Measurements from ENCODE around the gene MAGI3.
"Not testable (repeated sequence)": the region's sequence is repeated elsewhere in the genome, so short reads cannot be mapped to it uniquely, and the experiment has no call there.

The MAGI3 gene

DNA sequence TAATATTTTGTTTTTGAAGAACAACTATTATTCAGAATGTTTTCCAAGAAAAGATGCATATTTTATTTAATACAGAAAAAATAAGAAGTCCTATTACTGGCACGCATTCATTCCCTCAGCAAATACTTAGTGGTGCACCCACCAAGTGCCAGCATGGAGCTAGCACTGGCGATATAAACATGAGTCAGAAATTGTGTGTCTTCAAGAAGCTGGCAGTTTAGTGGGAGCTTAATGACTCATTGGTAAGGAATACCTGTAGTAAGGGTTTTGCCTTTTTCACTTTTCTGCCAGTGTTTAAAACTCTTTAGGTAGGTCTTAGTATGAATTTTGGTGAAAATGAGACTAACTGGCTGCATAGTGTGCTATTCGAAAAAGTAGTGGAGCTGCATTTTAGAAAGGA, 6.3 kb downstream of the MAGI3 start:
- DNase-seq (ENCODE audit: low read depth in 1 of 2, low spot score in 1 of 2) = no peak

DNA sequence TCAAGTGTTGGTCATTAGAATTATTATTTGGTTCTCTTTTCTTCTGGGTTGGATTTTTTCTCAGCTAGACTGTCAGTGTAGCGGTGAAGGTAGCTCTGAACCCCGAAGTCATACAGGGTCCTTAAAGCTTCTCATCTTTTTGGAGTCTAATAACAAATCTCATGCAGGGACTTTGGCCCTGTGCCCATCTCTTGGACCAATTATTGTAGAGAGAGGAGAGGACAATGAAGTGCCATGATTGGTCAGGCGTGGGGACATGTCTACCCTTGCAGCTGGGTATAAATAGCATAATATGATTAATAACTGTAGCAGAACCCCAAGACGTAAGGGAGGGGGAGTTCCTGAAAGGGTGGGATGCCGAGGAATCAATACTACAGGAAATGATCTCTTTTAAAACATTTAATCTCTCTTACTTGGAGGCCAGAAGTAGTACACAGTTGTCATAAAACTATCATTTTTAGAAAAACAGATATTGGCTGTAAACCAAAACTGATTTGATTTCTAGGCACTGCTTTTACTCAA, 8.8 kb downstream of the MAGI3 start:
- no peak for DNase-seq (ENCODE audit: low read depth in 1 of 2, low spot score in 1 of 2)

DNA sequence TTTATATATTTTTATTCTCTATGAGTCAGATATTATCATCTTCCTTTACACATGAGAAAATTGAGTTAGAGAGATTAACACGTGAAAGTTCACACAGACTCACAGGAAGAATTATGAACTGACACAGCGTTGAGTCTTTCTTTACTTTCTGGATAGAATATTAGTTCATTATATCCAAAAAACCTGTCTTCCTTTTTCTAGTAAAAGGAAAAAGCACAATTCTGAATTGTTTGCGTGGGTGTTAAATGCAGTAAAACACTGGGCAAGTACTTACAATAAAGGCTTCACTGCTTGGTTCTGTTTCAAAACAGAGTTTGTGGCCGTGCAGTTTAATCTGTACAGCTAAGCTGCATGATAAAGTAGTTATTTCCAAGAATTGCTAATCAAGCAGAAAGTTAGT, 10.8 kb downstream of the MAGI3 start:
- no peak for DNase-seq (ENCODE audit: low read depth in 1 of 2, low spot score in 1 of 2)

DNA sequence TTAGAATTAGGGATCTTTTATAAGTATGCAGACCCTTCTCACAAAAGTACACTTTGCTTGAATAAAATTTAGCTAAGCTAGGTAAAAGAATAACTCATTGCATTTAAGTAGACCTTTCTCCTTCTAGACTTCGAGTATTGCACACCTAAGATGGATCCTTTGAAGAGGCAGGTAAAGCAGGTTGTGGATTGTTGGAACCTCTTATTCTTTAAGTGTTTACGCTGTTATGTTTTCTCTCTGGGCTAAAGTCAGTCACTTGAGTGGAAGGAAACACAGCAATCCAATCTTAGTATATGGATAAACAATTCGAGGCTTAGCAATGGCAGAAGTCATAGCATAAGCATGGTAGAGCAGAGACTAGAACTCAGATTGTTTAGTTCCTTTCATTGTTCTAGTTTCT, 11.4 kb downstream of the MAGI3 start:
- DNase-seq (ENCODE audit: low read depth in 1 of 2, low spot score in 1 of 2) = no peak

DNA sequence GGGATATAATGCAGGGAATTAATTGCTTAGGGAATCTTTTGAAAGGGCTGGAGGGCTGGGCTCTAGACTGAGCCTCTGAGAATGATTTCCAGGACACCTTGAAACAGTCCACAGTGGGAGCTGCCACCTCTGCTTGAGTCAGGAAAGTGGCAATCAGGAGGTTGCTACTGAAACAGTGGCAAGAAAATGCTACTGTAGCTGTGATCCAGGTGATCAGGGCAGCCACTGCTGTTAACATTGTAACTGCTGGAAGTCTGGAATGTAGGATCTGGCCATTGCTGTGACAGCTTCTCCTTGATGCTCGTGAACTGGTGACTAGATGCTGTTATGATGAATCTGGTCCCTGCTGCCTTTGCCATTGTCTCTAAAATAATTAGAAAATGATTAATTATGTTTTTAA, 12.8 kb downstream of the MAGI3 start:
- DNase-seq (ENCODE audit: low read depth in 1 of 2, low spot score in 1 of 2) = no peak

DNA sequence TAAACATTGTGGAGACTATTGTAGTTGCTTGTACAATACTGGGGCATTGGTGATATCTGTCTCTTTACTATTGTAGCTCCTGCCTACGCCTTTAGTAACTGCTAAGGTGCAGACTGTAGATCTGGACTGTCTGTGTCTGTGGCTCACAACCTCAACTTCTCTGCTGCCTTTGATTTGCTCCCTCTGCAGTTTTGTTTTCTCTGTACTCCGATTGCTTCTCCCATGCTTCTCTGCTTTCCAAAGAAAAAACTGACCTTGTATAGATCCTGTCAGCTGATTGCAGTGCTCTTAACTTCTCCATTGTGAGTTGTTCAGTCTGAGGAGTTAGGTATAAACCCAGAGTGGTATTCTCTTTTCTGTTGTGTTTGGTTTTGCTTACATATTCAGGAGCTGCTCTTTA, 15.3 kb downstream of the MAGI3 start:
- no peak for DNase-seq (ENCODE audit: low read depth in 1 of 2, low spot score in 1 of 2)

DNA sequence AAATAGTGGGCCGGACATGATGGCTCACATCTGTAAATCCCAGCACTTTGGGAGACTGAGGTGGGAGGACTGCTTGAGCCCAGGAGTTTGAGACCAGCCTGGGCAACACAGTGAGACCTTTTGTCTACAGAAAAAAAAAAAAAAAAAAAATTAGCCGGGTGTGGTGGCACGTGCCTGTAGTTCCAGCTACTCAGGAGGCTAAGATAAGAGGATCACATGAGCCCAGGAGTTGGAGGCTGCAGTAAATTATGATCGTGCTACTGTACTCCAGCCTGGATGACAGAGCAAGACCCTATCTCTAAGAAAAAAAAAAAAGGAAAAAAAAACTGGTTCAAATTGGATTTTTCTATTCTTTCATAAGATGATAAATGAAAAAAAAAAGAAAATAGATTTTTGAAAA, 15.8 kb downstream of the MAGI3 start:
- not testable (repeated sequence) for DNase-seq (ENCODE audit: low read depth in 1 of 2, low spot score in 1 of 2)

DNA sequence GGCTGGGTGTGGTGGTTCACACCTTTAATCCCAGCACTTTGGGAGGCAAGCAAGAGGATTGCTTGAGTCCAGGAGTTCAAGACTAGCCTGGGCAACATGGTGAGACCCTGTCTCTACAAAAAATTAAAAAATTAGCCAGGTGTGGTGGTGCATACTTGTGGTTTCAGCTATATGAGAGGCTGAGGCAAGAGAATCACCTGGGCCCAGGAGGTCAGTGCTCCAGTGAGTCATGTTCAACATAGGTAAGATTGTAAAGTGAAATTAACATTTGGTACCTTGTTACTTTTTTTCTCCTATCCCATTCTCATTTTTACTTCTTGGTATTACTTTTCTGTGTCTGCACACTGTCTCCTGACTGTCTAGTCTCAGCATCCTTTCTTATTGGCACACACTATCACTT, 19.0 kb downstream of the MAGI3 start:
- DNase-seq (ENCODE audit: low read depth in 1 of 2, low spot score in 1 of 2) = no peak

DNA sequence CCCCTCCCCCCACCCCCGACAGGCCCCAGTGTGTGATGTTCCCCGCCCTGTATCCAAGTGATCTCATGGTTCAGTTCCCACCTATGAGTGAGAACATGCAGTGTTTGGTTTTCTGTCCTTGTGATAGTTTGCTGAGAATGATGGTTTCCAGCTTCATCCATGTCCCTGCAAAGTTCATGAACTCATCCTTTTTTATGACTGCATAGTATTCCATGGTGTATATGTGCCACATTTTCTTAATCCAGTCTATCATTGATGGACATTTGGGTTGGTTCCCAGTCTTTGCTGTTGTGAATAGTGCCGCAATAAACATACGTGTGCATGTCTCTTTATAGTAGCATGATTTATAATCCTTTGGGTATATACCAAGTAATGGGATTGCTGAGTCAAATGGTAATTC, 21.7 kb downstream of the MAGI3 start:
- not testable (repeated sequence) for DNase-seq (ENCODE audit: low read depth in 1 of 2, low spot score in 1 of 2)

DNA sequence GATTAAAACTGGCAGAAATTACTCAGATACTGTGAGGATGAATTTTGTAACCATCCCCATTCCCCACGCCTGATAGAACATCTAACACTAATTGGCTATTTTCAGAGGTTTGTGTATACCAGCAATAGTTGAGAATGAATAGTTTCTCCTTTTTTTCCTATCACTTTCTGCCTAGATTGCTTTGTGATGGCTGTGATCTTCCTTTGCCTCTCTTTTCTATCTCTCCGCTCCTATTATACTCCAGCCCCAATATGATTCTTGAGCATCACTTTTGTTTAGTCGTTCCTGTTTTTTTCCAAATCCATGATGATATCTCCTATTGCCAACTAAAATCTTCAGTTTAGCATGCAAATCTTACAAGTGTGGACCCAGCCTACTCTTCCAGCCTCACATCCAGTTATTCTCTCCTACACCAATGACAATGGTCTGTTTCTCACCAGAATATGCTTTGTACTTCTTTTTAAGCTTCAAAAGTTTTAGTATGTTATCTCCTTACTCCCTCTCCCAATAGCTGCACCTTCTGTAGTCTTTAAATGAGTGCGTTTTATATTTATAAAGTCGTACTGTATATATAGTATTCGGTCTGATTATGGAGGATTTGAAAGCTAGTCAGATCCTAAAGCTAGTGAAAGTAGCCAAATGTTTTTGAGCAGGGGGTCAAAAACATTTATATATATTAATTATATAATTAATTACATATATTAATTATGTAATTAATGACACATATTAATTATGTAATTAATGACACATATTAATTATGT, 25.2 kb downstream of the MAGI3 start:
- DNase-seq (ENCODE audit: low read depth in 1 of 2, low spot score in 1 of 2) = no peak

DNA sequence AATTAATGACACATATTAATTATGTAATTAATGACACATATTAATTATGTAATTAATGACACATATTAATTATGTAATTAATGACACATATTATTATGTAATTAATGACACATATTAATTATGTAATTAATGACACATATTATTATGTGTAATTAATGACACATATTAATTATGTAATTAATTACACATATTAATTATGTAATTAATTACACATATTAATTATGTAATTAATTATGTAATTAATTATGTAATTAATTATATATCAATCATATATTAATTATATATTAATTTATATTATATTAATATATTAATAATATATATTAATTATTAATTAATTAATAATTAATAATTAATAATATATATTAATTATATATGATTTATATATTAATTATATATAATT, 25.8 kb downstream of the MAGI3 start:
- not testable (repeated sequence) for DNase-seq (ENCODE audit: low read depth in 1 of 2, low spot score in 1 of 2)

DNA sequence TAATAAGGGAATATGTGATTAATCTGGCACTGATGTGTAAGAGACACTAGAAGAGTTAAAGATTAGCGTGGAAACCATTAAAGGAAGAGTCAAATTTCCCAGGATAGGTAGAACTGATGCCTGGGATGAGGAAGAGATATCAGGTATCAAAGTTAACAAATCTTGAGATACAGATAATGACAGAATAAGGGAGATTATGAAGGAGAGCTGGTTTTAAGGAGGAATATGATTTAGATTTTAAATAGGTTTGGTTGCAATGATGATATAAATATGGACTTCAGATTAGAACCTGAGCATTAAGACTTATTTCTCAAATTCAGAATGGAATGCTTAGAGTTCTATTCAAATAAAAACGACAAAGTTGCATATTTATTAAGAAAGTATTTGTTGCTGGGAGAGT, 26.2 kb downstream of the MAGI3 start:
- DNase-seq (ENCODE audit: low read depth in 1 of 2, low spot score in 1 of 2) = no peak

DNA sequence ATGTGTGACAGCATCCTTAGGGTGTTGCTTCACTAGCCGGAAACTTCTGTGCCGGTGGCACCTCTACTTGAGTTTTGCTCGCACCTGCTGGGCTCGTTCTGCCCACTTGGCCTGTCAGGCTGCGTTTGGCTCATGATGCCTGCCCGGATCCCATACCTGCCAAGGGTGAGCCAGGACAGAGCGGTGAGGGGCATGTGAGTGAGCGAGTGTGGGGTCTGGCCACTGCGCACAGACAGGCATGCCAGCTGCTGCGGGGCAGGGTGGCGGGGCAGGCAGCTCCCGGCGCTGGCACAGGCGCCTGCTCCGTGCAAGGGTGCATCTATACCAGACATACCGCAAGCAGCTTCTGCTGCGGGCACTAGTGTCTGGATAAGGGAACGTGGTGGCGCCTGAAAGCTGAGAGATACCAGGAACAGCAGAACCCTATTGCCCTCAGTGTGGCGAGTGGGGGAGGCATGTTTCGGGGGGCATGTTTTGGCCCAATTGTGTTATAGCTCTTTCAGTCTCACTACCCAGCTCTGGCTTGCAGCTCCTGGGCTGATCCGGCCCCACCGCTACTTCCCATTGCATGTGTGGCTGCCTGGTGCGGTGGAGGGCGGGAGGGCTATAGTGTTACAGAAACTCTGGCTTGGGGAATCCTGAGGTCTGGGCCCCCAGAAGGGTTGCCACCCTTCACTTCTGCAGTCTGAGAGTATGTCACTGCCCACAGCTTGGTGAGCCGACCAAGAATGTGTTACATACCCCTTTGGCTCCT, 32.2 kb downstream of the MAGI3 start:
- DNase-seq (ENCODE audit: low read depth in 1 of 2, low spot score in 1 of 2) = no peak

DNA sequence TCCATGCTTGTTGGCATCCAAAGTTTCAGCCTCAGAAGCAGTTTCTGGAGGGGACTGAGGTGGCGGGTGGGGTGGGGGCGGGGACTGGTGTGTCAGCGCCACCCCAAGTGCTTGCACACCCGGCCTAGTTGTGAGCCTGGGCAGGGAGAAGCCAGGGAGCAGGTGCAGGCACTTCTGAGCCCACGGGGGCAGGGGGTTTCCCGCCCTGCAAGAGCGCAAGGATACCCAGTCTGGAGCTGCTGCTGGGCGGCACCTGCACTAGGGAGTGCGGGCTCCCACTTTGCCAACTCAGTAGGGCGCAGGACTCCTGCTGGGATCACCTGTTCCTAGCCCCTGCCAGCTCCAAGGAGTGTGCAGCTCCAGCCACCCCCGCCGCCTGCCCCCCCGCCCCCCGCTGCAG, 33.5 kb downstream of the MAGI3 start:
- no peak for DNase-seq (ENCODE audit: low read depth in 1 of 2, low spot score in 1 of 2)

DNA sequence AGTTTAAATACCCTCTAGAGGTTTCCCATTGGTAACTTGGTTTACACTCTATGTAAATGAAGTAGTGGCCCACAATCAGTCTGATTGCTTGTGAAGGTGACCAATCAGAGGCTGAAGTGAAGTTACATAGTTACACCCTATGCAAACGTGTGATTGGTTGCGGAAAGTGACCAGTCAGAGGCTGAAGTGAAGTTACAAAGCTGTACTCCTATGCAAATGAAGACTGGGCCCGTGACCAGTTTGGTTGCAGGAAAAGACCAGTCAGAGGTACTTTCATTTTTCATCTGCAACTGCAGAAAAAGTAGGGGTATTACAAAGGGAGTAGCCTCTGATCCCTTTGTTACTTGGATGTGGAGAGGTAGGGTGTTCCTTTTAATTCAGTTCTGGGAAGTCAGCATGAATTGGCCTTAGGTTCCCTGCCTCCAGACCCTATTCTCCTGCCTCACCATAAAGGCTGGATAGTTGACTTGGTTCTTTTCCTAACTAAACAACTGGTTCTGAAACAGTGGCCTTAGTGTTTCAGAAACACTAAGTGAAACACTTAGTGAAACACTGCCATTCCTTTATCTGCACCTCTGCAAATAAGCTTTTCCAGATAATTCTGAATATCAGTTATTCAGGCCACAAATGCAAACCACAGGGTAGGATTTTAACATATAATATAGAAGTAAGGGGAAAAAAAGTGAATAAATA, 39.3 kb downstream of the MAGI3 start:
- no peak for DNase-seq (ENCODE audit: low read depth in 1 of 2, low spot score in 1 of 2)

DNA sequence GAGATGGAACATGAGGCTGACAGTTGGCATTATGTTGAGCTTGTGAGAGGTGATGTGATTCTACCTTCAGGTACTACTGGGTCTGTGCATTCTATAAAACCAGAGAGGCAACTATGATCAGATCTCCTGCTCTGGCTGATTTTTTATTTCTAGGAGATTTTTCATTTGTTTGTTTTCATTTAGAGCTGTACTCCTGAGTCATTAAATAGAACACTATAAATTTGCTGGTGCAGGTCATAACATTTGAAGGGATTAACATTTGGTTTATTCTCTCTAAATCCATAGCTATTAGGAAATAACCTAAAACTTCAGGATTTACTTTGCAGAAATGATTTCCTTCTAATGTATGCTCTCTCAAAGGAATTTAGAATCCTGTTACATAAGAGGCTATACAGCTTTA, 42.9 kb downstream of the MAGI3 start:
- DNase-seq (ENCODE audit: low read depth in 1 of 2, low spot score in 1 of 2) = no peak

DNA sequence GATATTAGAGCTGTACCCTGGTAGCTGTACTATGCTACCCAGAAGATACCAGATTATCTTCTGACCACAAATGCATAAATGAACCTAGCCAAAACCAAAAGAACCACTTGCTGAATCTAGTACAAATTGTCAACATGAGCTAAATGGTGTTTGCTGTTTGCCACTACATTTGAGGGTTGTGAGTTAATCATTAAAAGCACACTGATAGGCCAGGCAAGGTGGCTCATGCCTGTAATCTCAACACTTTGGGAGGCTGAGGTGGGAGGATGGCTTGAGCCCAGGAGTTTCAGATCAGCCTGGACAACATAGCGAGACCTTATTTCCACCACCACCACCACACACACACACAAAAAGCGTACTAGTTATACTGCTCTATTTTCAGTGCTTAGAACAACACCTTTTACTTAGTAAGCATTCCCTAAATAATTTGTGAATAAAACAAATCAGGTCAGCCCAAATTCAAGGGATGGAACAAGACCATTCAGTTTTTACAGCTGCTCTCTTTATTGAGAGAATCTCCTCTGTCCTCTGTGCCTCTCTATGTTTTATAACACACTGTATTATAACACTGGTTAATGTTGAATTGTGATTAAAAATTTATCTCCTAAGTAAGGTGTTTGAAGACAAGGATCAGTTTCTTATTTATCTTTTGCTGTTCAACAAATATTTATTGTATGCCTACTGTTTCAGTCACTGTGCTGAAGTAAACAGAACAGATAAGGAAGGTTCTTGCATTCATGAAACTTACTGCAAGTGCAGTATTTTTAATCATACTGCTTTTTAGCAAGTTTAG, 44.0 kb downstream of the MAGI3 start:
- DNase-seq (ENCODE audit: low read depth in 1 of 2, low spot score in 1 of 2) = no peak

DNA sequence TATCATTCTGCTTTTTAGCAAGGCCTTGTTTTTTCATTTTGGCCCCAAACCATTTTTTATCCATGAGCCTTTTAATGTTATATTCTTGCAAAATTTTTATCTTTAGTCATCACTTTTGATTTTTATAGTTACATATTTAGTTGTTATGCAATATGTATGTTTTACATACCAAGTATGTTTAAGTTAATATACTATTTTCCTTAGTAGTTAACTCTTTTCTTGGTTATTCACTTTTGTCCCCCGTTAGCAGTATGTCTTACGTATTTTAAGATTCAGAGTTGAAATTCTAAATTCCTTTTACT, 44.5 kb downstream of the MAGI3 start:
- no peak for DNase-seq (ENCODE audit: low read depth in 1 of 2, low spot score in 1 of 2)

DNA sequence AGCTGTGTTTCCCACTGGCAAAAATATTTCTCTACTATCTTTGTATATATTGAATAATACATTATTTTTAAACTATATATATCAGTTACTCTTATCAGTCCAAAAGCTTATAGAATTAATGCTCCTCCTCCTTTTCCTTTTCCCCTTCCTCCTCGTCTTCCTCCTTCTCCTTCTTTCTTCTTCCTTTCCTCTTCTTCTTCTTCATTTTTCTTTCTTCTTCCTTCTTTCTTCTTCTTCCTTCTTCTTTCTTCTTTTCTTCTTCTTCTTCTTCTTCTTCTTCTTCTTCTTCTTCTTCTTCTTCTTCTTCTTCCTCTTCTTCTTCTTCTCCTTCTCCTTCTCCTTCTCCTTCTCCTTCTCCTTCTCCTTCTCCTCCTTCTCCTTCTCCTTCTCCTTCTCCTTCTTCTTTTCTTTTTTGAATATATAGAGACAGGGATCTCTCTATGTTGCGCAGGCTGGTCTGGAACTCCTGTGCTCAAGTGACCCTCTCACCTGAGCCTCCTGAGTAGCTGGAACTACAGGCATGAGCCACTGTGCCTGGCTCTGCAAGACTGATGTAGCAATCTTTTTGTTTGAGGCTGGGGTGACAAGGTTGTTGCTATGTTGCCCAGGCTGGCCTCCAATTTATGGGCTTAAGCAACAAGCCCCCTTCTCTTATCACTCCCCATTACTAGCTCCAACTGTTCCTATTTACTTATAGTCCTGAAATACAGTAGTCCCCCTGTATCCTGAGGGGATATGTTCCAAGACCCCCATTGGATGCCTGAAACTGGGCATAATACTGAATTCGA, 47.4 kb downstream of the MAGI3 start:
- DNase-seq (ENCODE audit: low read depth in 1 of 2, low spot score in 1 of 2) = no peak

DNA sequence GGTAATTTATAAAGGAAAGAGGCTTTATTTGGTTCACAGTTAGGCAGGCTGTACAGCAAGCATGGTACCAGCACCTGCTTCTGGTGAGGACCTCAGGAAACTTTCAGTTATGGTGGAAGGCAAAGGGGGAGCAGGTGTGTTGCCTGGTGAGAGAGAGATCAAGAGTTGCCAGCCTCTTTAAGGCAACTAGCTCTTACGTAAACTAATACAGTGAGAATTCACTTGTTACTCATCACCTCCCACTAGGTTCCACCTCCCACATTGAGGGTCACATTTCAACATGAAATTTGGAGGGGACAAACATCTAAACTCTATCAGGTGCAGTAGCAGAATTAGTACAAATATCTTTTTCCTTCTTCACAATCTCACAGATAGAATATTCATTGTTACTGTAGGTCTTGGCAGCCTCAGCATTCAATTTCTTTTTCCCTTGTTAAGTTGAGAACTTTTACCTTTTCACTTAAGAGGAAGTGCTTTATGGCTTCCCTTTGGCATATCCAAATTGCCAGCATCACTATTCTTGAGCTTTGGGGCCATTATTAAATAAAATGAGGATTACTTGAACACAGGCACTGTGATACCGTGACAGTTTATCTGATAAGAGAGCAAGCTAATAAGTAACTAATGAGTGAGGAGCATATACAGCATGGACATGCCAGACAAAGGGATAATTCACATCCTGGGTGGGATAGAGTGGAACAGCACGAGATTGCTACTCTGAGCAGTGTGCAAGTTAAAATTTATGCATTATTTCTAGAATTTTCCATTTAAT, 48.4 kb downstream of the MAGI3 start:
- no peak for DNase-seq (ENCODE audit: low read depth in 1 of 2, low spot score in 1 of 2)

Data from activated CD4-positive, alpha-beta T cell treated with anti-CD3 and anti-CD28 coated beads, Interleukin-2, amount 50 U/mL, for 24 hours (primary cell).